Epithelial cell of proximal tubule (primary cell): ENCODE results near the gene ZDHHC22. TPM values are rescaled to one million over a fixed set of nuclear protein-coding genes. Genes with fewer than 3 reads are reported as not detected.

Experiments
- DNase-seq: peaks from one replicate; pipeline ENCODE4 v3.0.0-alpha.2; 2011; ENCODE audit warnings: low read depth
- H3K4me3 ChIP-seq: 2 replicates; pipeline ENCODE4 v1.5.1; 2011; ENCODE audit warnings: low read depth, mild to moderate bottlenecking, low read length
- total RNA-seq: library from RNA; depleted of rRNA; stranded (reverse); fragments of >200 nt; gene quantifications from 2 replicates; pipeline ENCODE4 v1.2.3, GENCODE V29; 2015
- TF ChIP-seq, protein P1 (sequence below): conservative IDR thresholded peaks from 2 replicates; pipeline ENCODE4 v1.5.1; 2012; ENCODE audit warnings: low read depth, mild to moderate bottlenecking, low read length

Gene ZDHHC22
- total RNA-seq, 1 donor from 2014 or later, result not detected

DNA sequence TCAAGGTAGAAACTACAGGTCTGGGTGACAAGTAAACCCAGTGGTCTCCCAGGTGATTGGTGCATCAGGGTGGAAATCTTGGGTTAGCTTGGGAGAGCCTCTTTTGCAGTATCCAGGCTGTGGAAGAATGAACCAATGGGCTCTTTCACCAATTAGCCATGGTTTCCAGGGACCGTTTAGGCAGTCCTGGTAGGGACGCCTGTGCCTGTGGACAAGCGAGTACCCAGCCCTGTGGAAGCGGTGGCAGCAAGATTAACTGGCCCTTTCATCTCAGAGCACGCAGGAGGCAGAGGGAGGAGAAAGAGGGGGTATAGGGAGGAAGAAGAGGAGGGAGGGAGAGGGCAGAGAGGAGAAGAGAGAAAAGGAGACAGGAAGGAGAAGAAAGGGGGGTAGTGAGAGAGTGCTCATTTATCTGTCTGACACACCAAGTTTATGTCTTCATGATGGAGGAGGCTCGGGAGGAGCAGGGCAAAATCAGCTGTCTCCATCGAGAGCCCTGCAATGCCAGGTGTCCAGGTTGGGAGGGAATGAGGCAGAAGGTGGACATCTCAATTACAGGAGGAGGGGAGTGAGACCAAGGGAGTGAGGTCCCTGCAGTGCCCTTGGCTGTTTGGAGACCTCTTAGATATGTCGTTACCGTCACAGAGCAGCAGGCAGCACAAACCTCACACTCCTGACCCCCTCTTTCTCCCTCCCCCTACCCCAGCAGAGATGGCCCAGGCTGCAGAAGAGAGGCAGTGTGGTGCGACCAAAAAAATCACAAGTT, 4.6 kb upstream of the ZDHHC22 start:
- no peak for DNase-seq
- H3K4me3 ChIP-seq, result no peak overlapping the region
- TF ChIP-seq, protein P1, sequence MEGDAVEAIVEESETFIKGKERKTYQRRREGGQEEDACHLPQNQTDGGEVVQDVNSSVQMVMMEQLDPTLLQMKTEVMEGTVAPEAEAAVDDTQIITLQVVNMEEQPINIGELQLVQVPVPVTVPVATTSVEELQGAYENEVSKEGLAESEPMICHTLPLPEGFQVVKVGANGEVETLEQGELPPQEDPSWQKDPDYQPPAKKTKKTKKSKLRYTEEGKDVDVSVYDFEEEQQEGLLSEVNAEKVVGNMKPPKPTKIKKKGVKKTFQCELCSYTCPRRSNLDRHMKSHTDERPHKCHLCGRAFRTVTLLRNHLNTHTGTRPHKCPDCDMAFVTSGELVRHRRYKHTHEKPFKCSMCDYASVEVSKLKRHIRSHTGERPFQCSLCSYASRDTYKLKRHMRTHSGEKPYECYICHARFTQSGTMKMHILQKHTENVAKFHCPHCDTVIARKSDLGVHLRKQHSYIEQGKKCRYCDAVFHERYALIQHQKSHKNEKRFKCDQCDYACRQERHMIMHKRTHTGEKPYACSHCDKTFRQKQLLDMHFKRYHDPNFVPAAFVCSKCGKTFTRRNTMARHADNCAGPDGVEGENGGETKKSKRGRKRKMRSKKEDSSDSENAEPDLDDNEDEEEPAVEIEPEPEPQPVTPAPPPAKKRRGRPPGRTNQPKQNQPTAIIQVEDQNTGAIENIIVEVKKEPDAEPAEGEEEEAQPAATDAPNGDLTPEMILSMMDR, result no peak

DNA sequence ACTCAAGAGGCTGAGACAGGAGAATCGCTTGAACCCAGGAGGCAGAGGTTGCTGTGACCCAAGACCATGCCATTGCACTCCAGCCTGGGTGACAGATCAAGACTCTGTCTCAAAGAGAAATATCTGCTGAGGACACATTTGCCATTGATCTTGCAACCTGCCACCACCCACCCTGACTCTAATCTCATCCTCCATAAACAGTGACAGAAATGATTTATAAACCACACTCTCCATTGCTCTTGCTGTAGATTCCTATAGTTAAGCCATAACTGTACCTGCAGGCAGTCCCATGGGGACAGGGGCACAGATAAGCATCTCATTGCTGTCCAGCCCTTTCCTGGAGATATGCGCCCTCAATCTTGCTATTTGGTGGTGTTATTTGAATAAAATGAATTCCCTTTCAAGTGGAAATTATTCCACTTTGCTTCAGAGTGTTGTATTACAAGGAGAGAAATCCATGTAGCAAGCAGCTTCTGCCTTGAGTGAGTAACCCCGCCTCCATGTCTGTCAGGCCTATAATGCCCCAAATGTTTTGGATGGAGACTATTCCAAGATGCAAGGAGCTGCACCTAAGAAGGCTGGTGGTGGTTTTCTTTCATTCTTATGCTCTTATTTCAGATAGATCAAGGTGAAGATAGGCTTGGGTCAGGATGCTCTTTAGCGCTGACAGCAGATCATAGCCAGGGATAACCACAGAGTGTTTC, 3.0 kb upstream of the ZDHHC22 start:
- DNase-seq, result no peak
- H3K4me3 ChIP-seq, result no peak overlapping the region
- TF ChIP-seq, protein P1, result no peak

DNA sequence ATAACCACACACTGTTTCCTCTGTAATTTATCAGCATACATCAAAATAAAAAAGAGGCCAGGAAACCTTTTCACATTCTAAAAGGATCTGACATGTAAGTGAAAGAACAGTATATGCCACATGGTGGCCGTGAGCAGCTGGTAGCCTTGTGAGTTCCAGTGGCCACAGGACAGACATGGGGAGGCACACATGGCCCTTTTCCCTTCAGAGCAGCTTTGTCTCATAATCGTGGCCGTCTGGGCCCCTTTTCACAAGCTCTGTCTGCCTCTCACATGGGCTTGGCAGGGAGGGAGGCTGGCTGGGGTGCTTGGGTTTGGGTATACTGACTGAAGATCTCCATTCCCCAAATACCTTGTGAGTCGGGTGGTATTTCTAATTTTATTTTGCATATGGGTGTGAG, 1.5 kb upstream of the ZDHHC22 start:
- no peak for DNase-seq
- H3K4me3 ChIP-seq, result no peak overlapping the region
- TF ChIP-seq, protein P1, result no peak

DNA sequence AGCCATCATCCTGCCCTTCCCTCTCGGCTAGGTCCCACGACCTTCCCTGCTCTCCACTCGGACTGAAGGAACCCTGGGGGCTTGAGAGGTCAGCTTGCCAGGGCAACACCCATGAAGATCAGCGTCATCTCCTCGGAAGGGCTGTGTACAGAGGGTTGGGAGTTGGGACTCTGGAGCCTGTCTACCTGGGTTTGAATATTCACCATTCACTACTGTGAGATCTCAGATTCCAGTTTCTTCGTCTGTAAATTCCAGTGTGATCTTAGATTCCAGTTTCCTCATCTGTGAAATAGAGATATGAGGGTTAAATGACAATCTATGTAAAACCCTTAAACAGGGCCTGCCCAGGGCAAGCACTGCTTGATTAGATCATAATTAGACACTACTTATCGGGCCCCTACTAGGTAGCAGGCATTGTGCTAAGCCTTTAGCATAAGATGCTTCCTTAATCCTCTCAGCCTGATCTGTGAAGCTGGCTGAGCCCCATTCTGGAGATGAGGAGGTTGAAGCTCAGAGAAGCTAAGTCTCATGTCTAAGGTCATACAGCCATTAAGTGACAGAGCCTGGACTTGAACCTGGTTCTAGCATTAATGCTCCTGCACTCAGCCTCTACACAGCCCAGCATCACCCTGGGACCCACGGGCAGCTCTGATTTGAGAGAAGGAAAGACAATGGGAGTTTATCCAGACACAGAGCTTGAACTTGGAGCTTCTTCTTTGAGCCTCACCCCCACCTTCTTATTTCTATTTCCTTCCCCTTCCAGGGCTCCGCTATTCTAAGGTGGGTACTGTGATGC, 612 bp upstream of the ZDHHC22 start:
- no peak for DNase-seq
- TF ChIP-seq, protein P1, result no peak
- no peak overlapping the region for H3K4me3 ChIP-seq

DNA sequence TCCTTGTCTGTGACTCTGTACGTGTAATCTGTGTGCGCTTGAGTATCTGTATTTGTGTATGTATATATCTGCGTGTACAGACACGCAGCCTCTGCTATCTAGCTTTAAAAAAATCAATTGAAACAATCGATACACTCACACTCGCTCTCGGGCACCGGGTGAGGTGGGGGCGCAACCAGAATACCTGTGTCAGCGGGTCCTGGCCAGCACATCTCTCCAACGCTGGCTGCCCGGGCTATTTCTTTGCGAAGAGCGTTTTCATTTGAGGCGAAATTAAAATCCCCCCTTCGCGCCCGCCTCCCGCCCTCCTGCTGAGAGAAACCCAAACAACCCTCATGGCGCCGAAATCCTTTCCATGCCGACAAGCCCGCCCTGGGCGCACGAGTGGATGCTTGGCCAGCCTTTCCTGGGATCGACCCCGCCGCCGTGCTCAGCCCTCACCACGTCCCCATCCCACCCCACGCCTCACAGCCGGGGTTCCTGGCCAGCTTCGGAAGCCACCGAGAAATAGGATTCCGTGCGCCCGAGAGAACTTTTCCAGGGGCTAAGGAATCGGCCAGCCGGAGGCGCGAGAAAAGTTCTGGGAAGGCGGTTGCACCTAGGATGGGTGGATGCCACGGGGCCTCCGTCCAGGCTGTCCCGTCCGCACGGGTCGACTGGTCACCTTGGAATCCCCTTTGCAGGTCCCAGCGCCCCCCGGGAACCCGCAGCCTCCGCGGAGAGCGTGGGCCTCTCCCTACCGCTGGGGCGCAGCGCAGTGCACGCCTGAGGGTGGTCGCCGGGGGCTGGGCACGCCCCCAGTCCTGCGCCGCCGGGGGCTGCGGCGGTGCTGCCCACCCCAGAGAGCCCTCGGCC, 1.0 kb downstream of the ZDHHC22 start:
- DNase-seq, result no peak
- H3K4me3 ChIP-seq, result no peak overlapping the region
- TF ChIP-seq, protein P1, result no peak
